ENCODE measurements around the gene PAQR6. TPM values are rescaled to one million over a fixed set of nuclear protein-coding genes. Genes with fewer than 3 reads are reported as not detected.

Gene PAQR6
- total and polyA plus RNA-seq, 2 of the 4 experiments (the other 2 are of a cell fraction), result under 0.01 to 0.67 TPM

DNA sequence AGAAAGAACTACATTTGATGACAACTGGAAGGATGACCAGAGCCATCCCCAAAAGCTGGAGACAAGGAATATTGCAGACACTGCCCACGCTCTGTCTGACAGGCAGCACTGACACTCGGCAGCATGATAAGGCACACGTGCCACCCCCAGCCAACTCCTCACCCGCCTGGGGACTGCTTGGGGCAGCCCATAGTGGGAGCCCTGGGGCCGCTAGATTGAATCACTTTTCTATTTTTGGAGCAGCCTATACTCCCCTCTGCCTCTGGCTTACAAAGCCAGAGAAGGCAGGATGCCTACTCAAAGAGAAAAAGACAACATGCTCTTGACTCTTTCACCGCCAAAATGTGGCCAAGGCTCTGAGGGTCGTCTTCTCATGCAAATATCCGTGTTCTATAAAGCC lies 33.4 kb upstream of the PAQR6 start (continued):
- no peak for TF ChIP-seq CHD1 (IDR thresholded peaks at IDR 0.05; ENCODE audit: low read depth, low read length)

DNA sequence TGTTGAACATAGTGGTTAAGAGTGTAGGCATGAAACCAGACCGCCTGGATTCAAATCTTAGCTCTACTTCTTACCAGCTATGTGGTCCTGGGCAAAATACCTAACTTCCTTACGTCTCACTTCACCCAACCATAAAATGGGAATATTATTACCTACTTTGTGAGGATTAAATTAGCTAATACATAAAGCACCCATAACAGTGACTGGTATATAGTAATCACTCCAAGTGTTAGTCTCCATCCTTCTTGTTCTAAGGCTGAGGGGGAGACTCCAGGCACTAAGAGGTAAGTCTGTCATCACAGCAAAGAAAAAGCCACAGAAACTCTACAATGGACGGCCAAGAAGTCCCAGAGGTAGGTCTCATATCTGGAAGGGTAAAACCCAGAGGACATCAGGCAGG lies 32.0 kb upstream of the PAQR6 start:
- Histone ChIP-seq H3K4me2 (ENCODE audit: low read depth, low read length) (no peak overlapping the region), H3K9me3 (ENCODE audit: control insufficient read depth, insufficient read depth, low read length) (no peaks in the 10 kb centered on the region), H4K5ac (ENCODE audit: low read depth, low read length) (no peak overlapping the region), H3K4ac (ENCODE audit: low read depth, low read length) (no peak overlapping the region), H3K36me3 (ENCODE audit: control insufficient read depth, insufficient read depth, low read length) (peaks cover 20% of the 10 kb centered on the region), H2AK5ac (ENCODE audit: low read depth, low read length) (no peak overlapping the region), H3K56ac (ENCODE audit: extremely low read depth, insufficient read depth, low read length) (no peak overlapping the region), H3K79me1 (ENCODE audit: low read depth in 1 of 2, low read length in 2 of 2) (peaks cover 45 to 70% of the 10 kb centered on the region in 2 experiments), H2BK20ac (ENCODE audit: low read depth, low read length) (no peak overlapping the region), H4K8ac (ENCODE audit: low read depth in 2 of 2, low read length in 2 of 2) (no peak overlapping the region), H3K9me1 (ENCODE audit: insufficient read depth, low read length) (peaks cover 7% of the 10 kb centered on the region), H3K4me1 (ENCODE audit: control insufficient read depth, insufficient read depth, low read length) (peaks cover 11% of the 10 kb centered on the region), H3K14ac (replicated peaks; ENCODE audit: low read depth, low read length) (no peak overlapping the region), H2BK5ac (ENCODE audit: low read depth, low read length, poor library complexity, severe bottlenecking) (no peak overlapping the region), H3K27me3 (ENCODE audit: control insufficient read depth, insufficient read depth, low read length) (no peaks in the 10 kb centered on the region), H2AFZ (replicated peaks; ENCODE audit: low read length, poor library complexity) (no peak overlapping the region), H2BK15ac (ENCODE audit: low read depth, low read length) (no peak overlapping the region), H2AK9ac (replicated peaks; ENCODE audit: low read depth, low read length, poor library complexity) (no peak overlapping the region), H2BK120ac (ENCODE audit: low read depth, low read length) (no peak overlapping the region), H3K18ac (ENCODE audit: low read depth, low read length) (no peak overlapping the region), H4K91ac (ENCODE audit: insufficient read depth, low read depth, low read length) (no peak overlapping the region), H4K20me1 (ENCODE audit: insufficient read depth, low read length) (peaks cover 32% of the 10 kb centered on the region), H3K4me3 (ENCODE audit: insufficient read depth, low read depth, low read length) (no peak overlapping the region), H3K27ac (ENCODE audit: insufficient read depth, low read length) (no peak overlapping the region), H3K23ac (ENCODE audit: low read depth, low read length) (no peak overlapping the region), H3K9ac (ENCODE audit: low read depth, low read length) (no peak overlapping the region)
- POLR2A ChIA-PET (ENCODE audit: unreplicated experiment), result no interaction called here
- DNase-seq, result no peak
- CTCF ChIA-PET, result no interaction called here
- in situ Hi-C loops (cut with MboI; ENCODE audit: low sequenced_read_pairs) (no loop called here), dilution Hi-C loops (cut with HindIII; ENCODE audit: low sequenced_read_pairs, unreplicated experiment) (no loop called here), intact Hi-C loops (cut with micrococcal nuclease) (loop anchor here (1.0 kb wide), 1 partner anchor 35 kb away; no protein-coding TSS in a partner anchor)
- no peak for TF ChIP-seq BHLHE40 (IDR thresholded peaks at IDR 0.05; ENCODE audit: low read depth, low read length)
- TF ChIP-seq, protein P1, sequence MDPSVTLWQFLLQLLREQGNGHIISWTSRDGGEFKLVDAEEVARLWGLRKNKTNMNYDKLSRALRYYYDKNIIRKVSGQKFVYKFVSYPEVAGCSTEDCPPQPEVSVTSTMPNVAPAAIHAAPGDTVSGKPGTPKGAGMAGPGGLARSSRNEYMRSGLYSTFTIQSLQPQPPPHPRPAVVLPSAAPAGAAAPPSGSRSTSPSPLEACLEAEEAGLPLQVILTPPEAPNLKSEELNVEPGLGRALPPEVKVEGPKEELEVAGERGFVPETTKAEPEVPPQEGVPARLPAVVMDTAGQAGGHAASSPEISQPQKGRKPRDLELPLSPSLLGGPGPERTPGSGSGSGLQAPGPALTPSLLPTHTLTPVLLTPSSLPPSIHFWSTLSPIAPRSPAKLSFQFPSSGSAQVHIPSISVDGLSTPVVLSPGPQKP (IDR thresholded peaks at IDR 0.05; ENCODE audit: borderline replicate concordance, low read depth, low read length), result no peak
- TF ChIP-seq CHD1 (IDR thresholded peaks at IDR 0.05; ENCODE audit: low read depth, low read length), result no peak
- TF ChIP-seq SMC3 (IDR thresholded peaks at IDR 0.05; ENCODE audit: low read depth, low read length), result no peak
- no peak for TF ChIP-seq FOS (IDR thresholded peaks at IDR 0.05; ENCODE audit: low read depth, low read length)
- TF ChIP-seq RAD21 (IDR thresholded peaks at IDR 0.05; ENCODE audit: low read length), result no peak
- TF ChIP-seq RFX5 (IDR thresholded peaks at IDR 0.05; ENCODE audit: low read depth, low read length), result no peak
- TF ChIP-seq, protein P2, sequence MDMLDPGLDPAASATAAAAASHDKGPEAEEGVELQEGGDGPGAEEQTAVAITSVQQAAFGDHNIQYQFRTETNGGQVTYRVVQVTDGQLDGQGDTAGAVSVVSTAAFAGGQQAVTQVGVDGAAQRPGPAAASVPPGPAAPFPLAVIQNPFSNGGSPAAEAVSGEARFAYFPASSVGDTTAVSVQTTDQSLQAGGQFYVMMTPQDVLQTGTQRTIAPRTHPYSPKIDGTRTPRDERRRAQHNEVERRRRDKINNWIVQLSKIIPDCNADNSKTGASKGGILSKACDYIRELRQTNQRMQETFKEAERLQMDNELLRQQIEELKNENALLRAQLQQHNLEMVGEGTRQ (IDR thresholded peaks at IDR 0.05; ENCODE audit: low read depth, low read length), result no peak
- TF ChIP-seq CEBPB (IDR thresholded peaks at IDR 0.05; ENCODE audit: low read depth, low read length), result no peak
- WGBS, 2 experiments (ENCODE audit: extremely low coverage in 2 of 2, insufficient read length in 1 of 2), result 83% methylated on average over 1 of the region's 3 CpGs; no CpG with 5 or more reads in 1 of the 2 experiments
- ATAC-seq (ENCODE audit: low read depth), result no peak
- no TSS peak for BruUV-seq (replicated peaks)
